Naive B cell (primary cell): ENCODE data around the gene TMTC4. TPM values are rescaled to one million over a fixed set of nuclear protein-coding genes. Genes with fewer than 3 reads are reported as not detected.
A peak's percentile ranks its signal among the peaks of the same experiment; 100 is the strongest.
"Not testable (repeated sequence)": the region's sequence is repeated elsewhere in the genome, so short reads cannot be mapped to it uniquely, and the experiment has no call there.

Source experiments
- ATAC-seq, 2 donors: fragments of 150-1000 bp; cut with Tn5 transposase; 2 replicates each; pipeline ENCODE4 v1.10.0; 2021; ENCODE audit warnings: low read depth in 2 of 2, mild to moderate bottlenecking in 2 of 2, moderate library complexity in 2 of 2
- DNase-seq: peaks from one replicate; pipeline ENCODE4 v3.0.0; 2022
- H3K27ac Mint-ChIP-seq, 6 donors: one replicate each; pipeline ENCODE4 v1.8.0; 2020 to 2022; ENCODE audit warnings: mild to moderate bottlenecking in 6 of 6, mixed read lengths in 6 of 6, moderate library complexity in 5 of 6, inconsistent platforms in 2 of 6
- H3K27me3 Mint-ChIP-seq, 3 donors: one replicate each; pipeline ENCODE4 v1.8.0; 2021 to 2022; ENCODE audit warnings: mixed read lengths in 3 of 3, mild to moderate bottlenecking in 1 of 3
- H3K36me3 Mint-ChIP-seq, 2 donors: one replicate each; pipeline ENCODE4 v1.8.0; 2020 to 2022; ENCODE audit warnings: mixed read lengths in 2 of 2, inconsistent platforms in 1 of 2, mild to moderate bottlenecking in 1 of 2
- H3K4me1 Mint-ChIP-seq, 3 donors: one replicate each; pipeline ENCODE4 v1.8.0; 2020 to 2022; ENCODE audit warnings: mixed read lengths in 3 of 3, inconsistent platforms in 1 of 3, mild to moderate bottlenecking in 1 of 3, moderate library complexity in 1 of 3
- H3K4me3 Mint-ChIP-seq, 8 donors: one replicate each; pipeline ENCODE4 v1.8.0; 2020 to 2022; ENCODE audit warnings: mild to moderate bottlenecking in 8 of 8, mixed read lengths in 8 of 8, moderate library complexity in 8 of 8, inconsistent platforms in 2 of 8
- H3K9me3 Mint-ChIP-seq, 7 donors: one replicate each; pipeline ENCODE4 v1.8.0; 2020 to 2022; ENCODE audit warnings: mixed read lengths in 7 of 7, mild to moderate bottlenecking in 5 of 7, inconsistent platforms in 2 of 7, moderate library complexity in 1 of 7
- polyA plus RNA-seq, 6 donors: library from polyadenylated mRNA; unstranded; fragments of 300-500 nt; fragmentation: Illumina TruSeq; gene quantifications; one replicate each; pipeline ENCODE4 v1.2.3, GENCODE V29; 2021; ENCODE audit warnings: low read depth in 6 of 6

Gene TMTC4
- polyA plus RNA-seq, 6 donors from 2014 or later: 1.5 to 8.5 (median 4.7) TPM

- H3K9me3 Mint-ChIP-seq, DNase-seq, ATAC-seq, H3K36me3 Mint-ChIP-seq, H3K27ac Mint-ChIP-seq: not testable (repeated sequence)
- Mint-ChIP-seq H3K4me3 (peak overlapping the region in 2 of 8 donors; percentile 28 to 76), H3K27me3 (peaks cover 0 to 13% (median 6%) of the 10 kb centered on the region in 3 donors), H3K4me1 (peaks cover 17 to 27% (median 25%) of the 10 kb centered on the region in 3 donors)
These were observed 2.5 kb upstream of the TMTC4 start for GRCh38 chr13:100677128-100677527.

GRCh38 chr13:100675661-100676129 lies 1.1 kb upstream of the TMTC4 start:
- Mint-ChIP-seq H3K9me3 (no peaks in the 10 kb centered on the region), H3K4me3 (peak overlapping the region; percentile 86 to 97 (median 93)), H3K27me3 (peaks cover 0 to 13% (median 6%) of the 10 kb centered on the region in 3 donors), H3K4me1 (peaks cover 17 to 33% (median 28%) of the 10 kb centered on the region in 3 donors), H3K36me3 (no peaks in the 10 kb centered on the region), H3K27ac (peak overlapping the region in 5 of 6 donors; percentile 9 to 88 (median 77))
- ATAC-seq (no peak), DNase-seq (no peak)

- Mint-ChIP-seq H3K4me3 (peak overlapping the region; percentile 86 to 97 (median 93)), H3K27ac (peak overlapping the region in 5 of 6 donors; percentile 32 to 88 (median 77)), H3K27me3 (peaks cover 0 to 13% (median 6%) of the 10 kb centered on the region in 3 donors), H3K4me1 (peaks cover 17 to 33% (median 28%) of the 10 kb centered on the region in 3 donors), H3K9me3 (no peaks in the 10 kb centered on the region), H3K36me3 (no peaks in the 10 kb centered on the region)
- DNase-seq (peak; percentile 99), ATAC-seq (peak; percentile 91 to 93)
These were observed 471 bp upstream of the TMTC4 start for GRCh38 chr13:100674872-100675660.

GRCh38 chr13:100673713-100674571 lies 653 bp downstream of the TMTC4 start:
- H3K4me3 Mint-ChIP-seq: peak overlapping the region; percentile 88 to 98 (median 94)

GRCh38 chr13:100673376-100673712 lies 1.3 kb downstream of the TMTC4 start:
- ATAC-seq (no peak), DNase-seq (no peak)
- H3K4me3 Mint-ChIP-seq: peak overlapping the region; percentile 88 to 98 (median 94)
- peak overlapping the region in 4 of 6 donors; percentile 69 to 92 (median 78) for H3K27ac Mint-ChIP-seq
- H3K36me3 Mint-ChIP-seq: peaks cover 2 to 4% of the 10 kb centered on the region in 2 donors
- peaks cover 0 to 1% (median 0%) of the 10 kb centered on the region in 3 donors for H3K27me3 Mint-ChIP-seq
- peaks cover 17 to 33% (median 28%) of the 10 kb centered on the region in 3 donors for H3K4me1 Mint-ChIP-seq
- H3K9me3 Mint-ChIP-seq: no peaks in the 10 kb centered on the region

More at GRCh38 chr13:100673713-100674571, 653 bp downstream of the TMTC4 start:
- ATAC-seq: peak; percentile 9 to 15
- Mint-ChIP-seq H3K9me3 (no peaks in the 10 kb centered on the region), H3K4me1 (peaks cover 17 to 33% (median 28%) of the 10 kb centered on the region in 3 donors), H3K36me3 (no peaks in the 10 kb centered on the region), H3K27ac (peak overlapping the region in 5 of 6 donors; percentile 65 to 92 (median 76)), H3K27me3 (peaks cover 0 to 7% (median 6%) of the 10 kb centered on the region in 3 donors)
- peak; percentile 37 for DNase-seq

GRCh38 chr13:100671389-100672182 lies 3.0 kb downstream of the TMTC4 start:
- ATAC-seq: no peak

GRCh38 chr13:100668408-100668807 lies 6.2 kb downstream of the TMTC4 start:
- Mint-ChIP-seq H3K4me3 (peak overlapping the region in 1 of 8 donors; percentile 53), H3K27me3 (no peaks in the 10 kb centered on the region), H3K36me3 (peaks cover 21 to 27% of the 10 kb centered on the region in 2 donors), H3K9me3 (no peaks in the 10 kb centered on the region), H3K4me1 (peaks cover 5 to 15% (median 14%) of the 10 kb centered on the region in 3 donors), H3K27ac (no peak overlapping the region)
- no peak for DNase-seq
- ATAC-seq: no peak

More at GRCh38 chr13:100671389-100672182, 3.0 kb downstream of the TMTC4 start:
- Mint-ChIP-seq H3K27me3 (no peaks in the 10 kb centered on the region), H3K36me3 (peaks cover 10 to 13% of the 10 kb centered on the region in 2 donors), H3K9me3 (no peaks in the 10 kb centered on the region), H3K27ac (no peak overlapping the region), H3K4me3 (peak overlapping the region in 2 of 8 donors; percentile 20 to 88), H3K4me1 (peaks cover 17 to 33% (median 28%) of the 10 kb centered on the region in 3 donors)
- DNase-seq: no peak

- no peak for DNase-seq
- no peak for ATAC-seq
- Mint-ChIP-seq H3K27ac (no peak overlapping the region), H3K4me1 (peaks cover 3 to 10% (median 9%) of the 10 kb centered on the region in 3 donors), H3K36me3 (peaks cover 26 to 31% of the 10 kb centered on the region in 2 donors), H3K4me3 (no peak overlapping the region), H3K27me3 (no peaks in the 10 kb centered on the region), H3K9me3 (no peaks in the 10 kb centered on the region)
These were observed 6.7 kb downstream of the TMTC4 start for GRCh38 chr13:100667894-100668293.

- Mint-ChIP-seq H3K36me3 (peaks cover 31 to 44% of the 10 kb centered on the region in 2 donors), H3K9me3 (no peaks in the 10 kb centered on the region), H3K27ac (no peak overlapping the region), H3K27me3 (no peaks in the 10 kb centered on the region), H3K4me1 (peaks cover 0 to 3% (median 1%) of the 10 kb centered on the region in 3 donors), H3K4me3 (no peak overlapping the region)
- DNase-seq (no peak), ATAC-seq (no peak)
These were observed 8.5 kb downstream of the TMTC4 start for GRCh38 chr13:100666124-100666523.

GRCh38 chr13:100665403-100665802 lies 9.2 kb downstream of the TMTC4 start:
- peaks cover 31 to 48% of the 10 kb centered on the region in 2 donors for H3K36me3 Mint-ChIP-seq
- no peak for ATAC-seq
- H3K27ac Mint-ChIP-seq: no peak overlapping the region

GRCh38 chr13:100664171-100664900 lies 10.3 kb downstream of the TMTC4 start:
- Mint-ChIP-seq H3K27ac (no peak overlapping the region), H3K36me3 (peaks cover 31 to 48% of the 10 kb centered on the region in 2 donors), H3K4me1 (peaks cover 0 to 5% (median 3%) of the 10 kb centered on the region in 3 donors), H3K9me3 (no peaks in the 10 kb centered on the region), H3K4me3 (no peak overlapping the region), H3K27me3 (no peaks in the 10 kb centered on the region)
- DNase-seq: no peak
- no peak for ATAC-seq

More at GRCh38 chr13:100665403-100665802, 9.2 kb downstream of the TMTC4 start:
- DNase-seq: no peak
- H3K9me3 Mint-ChIP-seq: no peaks in the 10 kb centered on the region
- H3K27me3 Mint-ChIP-seq: no peaks in the 10 kb centered on the region
- no peak overlapping the region for H3K4me3 Mint-ChIP-seq
- peaks cover 0 to 3% (median 1%) of the 10 kb centered on the region in 3 donors for H3K4me1 Mint-ChIP-seq
